Spleen (tissue), 7 donors: ENCODE measurements around the gene DTNB.

ENCODE experiments used
- CTCF ChIP-seq, 11 experiments: fragments of 200-600 bp in 7 of 11; fragments of 450-650 bp in 4 of 11; sonication (generic) in 4 of 11; IDR thresholded peaks in 8 of 11; conservative IDR thresholded peaks in 3 of 11; 1 replicate in 7 of 11; 2 replicates in 4 of 11; pipeline versions ENCODE4 v1.4.0 to v1.8.0; 2016 to 2021; ENCODE audit warnings: antibody characterized with exemption in 11 of 11, inconsistent platforms in 4 of 11, mild to moderate bottlenecking in 1 of 11
- POLR2A ChIP-seq, 3 donors: fragments of 450-650 bp; IDR thresholded peaks; one replicate each; pipeline ENCODE4 v1.5.1; 2017; ENCODE audit warnings: antibody characterized with exemption in 3 of 3, mild to moderate bottlenecking in 1 of 3
- donor health status: DM: no; HTN: no; CAD: no; lungs with moderate emphysema.
- donor health status: DM: no; HTN: no; CAD: no.
- donor health status: DM: no; HTN: no; CAD: no.

- TF ChIP-seq CTCF (IDR thresholded peaks at IDR 0.05 in 8 of 11, conservative IDR thresholded peaks at IDR 0.05 in 3 of 11) (no peak), POLR2A (IDR thresholded peaks at IDR 0.05) (no peak)
These were observed 292.6 kb downstream of the DTNB start for GRCh38 chr2:25380586-25381375.
